DND-41 (cell line): Measurements from ENCODE around the gene CPN1.
A peak's percentile ranks its signal among the peaks of the same experiment; 100 is the strongest.

Source experiments
- ATAC-seq: fragments of 200-7000 bp; cut with Tn5 transposase; 3 replicates; pipeline ENCODE4 v1.9.1; 2021; ENCODE audit warnings: low read depth; ENCODE audit not compliant: insufficient read depth
- DNase-seq: peaks from one replicate; pipeline ENCODE4 v3.0.0-alpha.2; 2020
- H2AFZ ChIP-seq: 2 replicates; pipeline ENCODE4 v1.6.0; 2012; ENCODE audit warnings: low read depth, low read length
- H3K27ac ChIP-seq: 2 replicates; pipeline ENCODE4 v1.5.1; 2012; ENCODE audit warnings: low read length, inconsistent platforms
- H3K27me3 ChIP-seq: fragments of 200-600 bp; sonication (generic); 2 replicates; pipeline ENCODE4 v1.6.0; 2012; ENCODE audit warnings: low read length, mild to moderate bottlenecking, inconsistent platforms; ENCODE audit not compliant: insufficient read depth, poor library complexity
- H3K36me3 ChIP-seq: 2 replicates; pipeline ENCODE4 v1.5.1; 2012; ENCODE audit warnings: low read length, inconsistent platforms; ENCODE audit not compliant: insufficient read depth
- H3K4me1 ChIP-seq: 2 replicates; pipeline ENCODE4 v1.5.1; 2012; ENCODE audit warnings: mild to moderate bottlenecking, low read length; ENCODE audit not compliant: insufficient read depth
- H3K4me2 ChIP-seq: 2 replicates; pipeline ENCODE4 v1.6.0; 2012; ENCODE audit warnings: mild to moderate bottlenecking, moderate library complexity, low read length, inconsistent platforms; ENCODE audit not compliant: insufficient read depth
- H3K4me3 ChIP-seq, 2 experiments: fragments of 200-600 bp in 1 of 2; shearing (Covaris generic) in 1 of 2; 2 replicates each; pipeline ENCODE4 v1.5.1; 2012 to 2016; ENCODE audit warnings: inconsistent platforms in 2 of 2, low read length in 2 of 2, mild to moderate bottlenecking in 2 of 2, low read depth in 1 of 2, moderate library complexity in 1 of 2
- H3K79me2 ChIP-seq: 2 replicates; pipeline ENCODE4 v1.6.0; 2012; ENCODE audit warnings: low read length, inconsistent platforms; ENCODE audit not compliant: insufficient read depth
- H3K9ac ChIP-seq: 2 replicates; pipeline ENCODE4 v1.6.0; 2012; ENCODE audit warnings: low read depth, mild to moderate bottlenecking, inconsistent platforms, low read length, moderate library complexity
- H3K9me3 ChIP-seq: 2 replicates; pipeline ENCODE4 v1.5.1; 2012; ENCODE audit warnings: low read length, moderate library complexity, mild to moderate bottlenecking, inconsistent platforms; ENCODE audit not compliant: insufficient read depth, severe bottlenecking
- H4K20me1 ChIP-seq: 2 replicates; pipeline ENCODE4 v1.6.0; 2012; ENCODE audit warnings: low read length; ENCODE audit not compliant: insufficient read depth
- EZH2 ChIP-seq: IDR thresholded peaks from 3 replicates; pipeline ENCODE4 v1.6.1; 2012; ENCODE audit warnings: borderline replicate concordance, low read depth, mild to moderate bottlenecking, moderate library complexity, low read length, inconsistent platforms; ENCODE audit not compliant: severe bottlenecking
- TF ChIP-seq, protein P1 (sequence below): IDR thresholded peaks from 2 replicates; pipeline ENCODE4 v1.5.1; 2012; ENCODE audit warnings: borderline replicate concordance, low read length, moderate library complexity, mild to moderate bottlenecking; ENCODE audit not compliant: poor library complexity, severe bottlenecking; ENCODE audit errors: extremely low read depth

Gene CPN1

GRCh38 chr10:100008708-100009282 is 72.9 kb downstream of the CPN1 start:
- no peak for ATAC-seq
- Histone ChIP-seq H3K9me3 (no peaks in the 10 kb centered on the region), H2AFZ (peak overlapping the region; percentile 66), H4K20me1 (peaks cover 6% of the 10 kb centered on the region; the same call in 1 of the 2 replicates), H3K9ac (peak overlapping the region; percentile 62), H3K4me3 (peak overlapping the region; percentile 28 to 68; a peak in 3 of 4 replicates), H3K4me2 (peak overlapping the region; percentile 93), H3K27me3 (peaks cover 28% of the 10 kb centered on the region), H3K36me3 (no peaks in the 10 kb centered on the region), H3K4me1 (peaks cover 22% of the 10 kb centered on the region), H3K27ac (peak overlapping the region; percentile 34; the same call in 1 of the 2 replicates), H3K79me2 (no peaks in the 10 kb centered on the region)
- DNase-seq = no peak
- no peak for TF ChIP-seq EZH2
- TF ChIP-seq, protein P1, sequence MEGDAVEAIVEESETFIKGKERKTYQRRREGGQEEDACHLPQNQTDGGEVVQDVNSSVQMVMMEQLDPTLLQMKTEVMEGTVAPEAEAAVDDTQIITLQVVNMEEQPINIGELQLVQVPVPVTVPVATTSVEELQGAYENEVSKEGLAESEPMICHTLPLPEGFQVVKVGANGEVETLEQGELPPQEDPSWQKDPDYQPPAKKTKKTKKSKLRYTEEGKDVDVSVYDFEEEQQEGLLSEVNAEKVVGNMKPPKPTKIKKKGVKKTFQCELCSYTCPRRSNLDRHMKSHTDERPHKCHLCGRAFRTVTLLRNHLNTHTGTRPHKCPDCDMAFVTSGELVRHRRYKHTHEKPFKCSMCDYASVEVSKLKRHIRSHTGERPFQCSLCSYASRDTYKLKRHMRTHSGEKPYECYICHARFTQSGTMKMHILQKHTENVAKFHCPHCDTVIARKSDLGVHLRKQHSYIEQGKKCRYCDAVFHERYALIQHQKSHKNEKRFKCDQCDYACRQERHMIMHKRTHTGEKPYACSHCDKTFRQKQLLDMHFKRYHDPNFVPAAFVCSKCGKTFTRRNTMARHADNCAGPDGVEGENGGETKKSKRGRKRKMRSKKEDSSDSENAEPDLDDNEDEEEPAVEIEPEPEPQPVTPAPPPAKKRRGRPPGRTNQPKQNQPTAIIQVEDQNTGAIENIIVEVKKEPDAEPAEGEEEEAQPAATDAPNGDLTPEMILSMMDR = no peak

DNA sequence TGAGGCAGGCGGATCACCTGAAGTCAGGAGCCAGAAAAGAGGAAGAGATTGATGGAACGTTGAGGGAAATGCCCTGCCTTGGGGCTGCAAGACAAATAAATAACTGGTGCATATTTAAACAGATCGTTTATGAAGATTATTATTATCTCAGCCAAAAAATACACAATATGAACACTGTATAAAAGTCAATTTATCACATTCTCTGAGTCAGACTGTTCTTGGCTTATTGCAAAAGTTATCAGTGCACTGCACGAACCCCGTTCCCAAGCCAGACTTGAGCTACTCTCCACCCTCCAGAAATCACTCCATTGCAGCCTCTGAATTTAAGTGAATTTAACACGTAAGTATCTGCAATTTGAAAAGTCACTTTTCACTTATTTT is 73.5 kb downstream of the CPN1 start:
- Histone ChIP-seq H3K9ac (no peak overlapping the region), H3K4me1 (peaks cover 22% of the 10 kb centered on the region), H3K9me3 (no peaks in the 10 kb centered on the region), H3K4me2 (peak overlapping the region; percentile 93), H4K20me1 (peaks cover 6% of the 10 kb centered on the region; the same call in 1 of the 2 replicates), H3K4me3 (no peak overlapping the region), H3K27ac (no peak overlapping the region), H3K36me3 (no peaks in the 10 kb centered on the region), H2AFZ (no peak overlapping the region), H3K27me3 (peaks cover 22% of the 10 kb centered on the region), H3K79me2 (no peaks in the 10 kb centered on the region)
- TF ChIP-seq, protein P1 = no peak
- TF ChIP-seq EZH2 = no peak
- DNase-seq (no peak), ATAC-seq (no peak)

DNA sequence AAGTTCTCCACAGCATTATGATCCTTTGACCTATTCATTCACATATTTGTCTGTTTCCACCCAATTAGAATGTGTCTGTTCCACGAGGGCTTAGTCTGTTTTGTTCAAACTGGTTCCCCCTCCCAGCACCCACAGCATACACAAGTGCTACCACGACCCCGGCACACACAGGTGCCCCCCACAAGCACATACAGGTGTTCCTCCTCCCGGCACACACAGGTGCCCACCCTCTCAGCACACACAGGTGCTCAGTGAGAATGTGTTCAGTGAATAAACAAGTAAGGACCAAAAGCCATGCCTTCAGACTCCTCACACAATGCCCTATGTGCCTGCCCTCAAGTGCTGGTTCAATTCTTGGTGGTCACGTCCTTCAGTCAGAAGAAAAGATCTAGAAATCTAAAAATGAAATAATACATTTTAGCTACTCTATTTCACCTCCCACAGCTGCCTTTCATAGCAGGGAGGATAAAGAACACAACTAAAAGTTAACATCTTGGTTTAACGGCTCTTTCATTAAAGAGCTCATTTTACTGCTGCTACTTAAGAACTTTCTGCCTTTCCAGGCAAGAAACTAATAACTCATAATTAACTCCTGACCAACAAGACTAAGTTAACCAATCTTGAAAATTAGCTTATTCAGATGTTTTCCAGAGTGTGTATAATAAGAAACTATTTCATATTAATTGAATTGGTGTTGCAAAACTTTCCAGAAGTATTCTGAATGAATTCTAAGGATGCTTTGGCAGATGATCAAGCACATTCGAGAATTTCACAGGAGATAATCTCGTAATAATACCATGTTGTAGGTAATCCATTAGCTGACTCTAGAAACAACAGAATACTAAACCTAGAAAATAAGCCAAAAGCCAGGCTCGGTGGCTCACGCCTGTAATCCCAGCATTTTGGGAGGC is 74.2 kb downstream of the CPN1 start:
- Histone ChIP-seq H3K79me2 (no peaks in the 10 kb centered on the region), H2AFZ (no peak overlapping the region), H3K4me3 (no peak overlapping the region), H3K4me2 (no peak overlapping the region), H3K27me3 (peaks cover 22% of the 10 kb centered on the region), H3K36me3 (no peaks in the 10 kb centered on the region), H4K20me1 (peaks cover 6% of the 10 kb centered on the region; the same call in 1 of the 2 replicates), H3K9me3 (no peaks in the 10 kb centered on the region), H3K27ac (no peak overlapping the region), H3K9ac (no peak overlapping the region), H3K4me1 (peaks cover 22% of the 10 kb centered on the region)
- DNase-seq (no peak), ATAC-seq (no peak)
- TF ChIP-seq, protein P1 = no peak
- TF ChIP-seq EZH2 = no peak
